ENCODE results near the gene MYO5B. TPM values are rescaled to one million over a fixed set of nuclear protein-coding genes. Genes with fewer than 3 reads are reported as not detected.

MYO5B gene
- total and polyA plus RNA-seq, 10 of the 15 experiments (the other 5 are each of a cell fraction or from before 2014, with no cell fraction given) = 2.5 to 4.5 (median 3.3) TPM

GRCh38 chr18:50128506-50129271, 66.3 kb downstream of the MYO5B start (continued):
- TF ChIP-seq PRDM15 (CRISPR knock-in tag; IDR thresholded peaks at IDR 0.05) (no peak), CREB1 (IDR thresholded peaks at IDR 0.05; ENCODE audit: low read depth) (no peak), GABPA (IDR thresholded peaks at IDR 0.05; ENCODE audit: low read depth) (no peak), SMAD1 (IDR thresholded peaks at IDR 0.05; ENCODE audit: low read depth, partially characterized antibody) (no peak), POU2F2 (IDR thresholded peaks at IDR 0.05; ENCODE audit: borderline replicate concordance, low read depth, low read length) (no peak), PBX3 (IDR thresholded peaks at IDR 0.05; ENCODE audit: insufficient replicate concordance, low read depth, low read length) (no peak), ZNF592 (IDR thresholded peaks at IDR 0.05) (no peak), DPF2 (IDR thresholded peaks at IDR 0.05) (peak; percentile 70; the same call in 1 of the 2 replicates), KAT2A (conservative IDR thresholded peaks at IDR 0.05; ENCODE audit: control insufficient read depth, low read depth, low read length) (no peak), ZZZ3 (IDR thresholded peaks at IDR 0.05; ENCODE audit: control insufficient read depth, insufficient read length, low read depth) (no peak), BCL3 (IDR thresholded peaks at IDR 0.05; ENCODE audit: borderline replicate concordance, insufficient read depth, low read depth, low read length, poor library complexity, severe bottlenecking) (no peak), SKIL (IDR thresholded peaks at IDR 0.05; ENCODE audit: low read depth, poor library complexity, severe bottlenecking) (no peak), IKZF2 (IDR thresholded peaks at IDR 0.05) (peak in 1 of 2 experiments; percentile 69; a peak in 2 of 4 replicates), SUPT20H (IDR thresholded peaks at IDR 0.05; ENCODE audit: borderline replicate concordance, control insufficient read depth, low read depth, low read length) (no peak), EGR1 (IDR thresholded peaks at IDR 0.05; ENCODE audit: borderline replicate concordance in 1 of 2, low read depth in 2 of 2, low read length in 2 of 2) (no peak)
